Hair follicle dermal papilla cell (primary cell): ENCODE data around the gene VPS39. TPM values are rescaled to one million over a fixed set of nuclear protein-coding genes. Genes with fewer than 3 reads are reported as not detected.

Experiments used
- small RNA-seq: library from RNA; depleted of rRNA; stranded (forward); fragments of <200 nt; gene quantifications from one replicate; pipeline ENCODE3, GENCODE V24; 2012
- total RNA-seq: library from RNA; depleted of rRNA; stranded (reverse); fragments of >200 nt; gene quantifications from 2 replicates; pipeline ENCODE4 v1.2.3, GENCODE V29; 2012

The VPS39 gene, protein sequence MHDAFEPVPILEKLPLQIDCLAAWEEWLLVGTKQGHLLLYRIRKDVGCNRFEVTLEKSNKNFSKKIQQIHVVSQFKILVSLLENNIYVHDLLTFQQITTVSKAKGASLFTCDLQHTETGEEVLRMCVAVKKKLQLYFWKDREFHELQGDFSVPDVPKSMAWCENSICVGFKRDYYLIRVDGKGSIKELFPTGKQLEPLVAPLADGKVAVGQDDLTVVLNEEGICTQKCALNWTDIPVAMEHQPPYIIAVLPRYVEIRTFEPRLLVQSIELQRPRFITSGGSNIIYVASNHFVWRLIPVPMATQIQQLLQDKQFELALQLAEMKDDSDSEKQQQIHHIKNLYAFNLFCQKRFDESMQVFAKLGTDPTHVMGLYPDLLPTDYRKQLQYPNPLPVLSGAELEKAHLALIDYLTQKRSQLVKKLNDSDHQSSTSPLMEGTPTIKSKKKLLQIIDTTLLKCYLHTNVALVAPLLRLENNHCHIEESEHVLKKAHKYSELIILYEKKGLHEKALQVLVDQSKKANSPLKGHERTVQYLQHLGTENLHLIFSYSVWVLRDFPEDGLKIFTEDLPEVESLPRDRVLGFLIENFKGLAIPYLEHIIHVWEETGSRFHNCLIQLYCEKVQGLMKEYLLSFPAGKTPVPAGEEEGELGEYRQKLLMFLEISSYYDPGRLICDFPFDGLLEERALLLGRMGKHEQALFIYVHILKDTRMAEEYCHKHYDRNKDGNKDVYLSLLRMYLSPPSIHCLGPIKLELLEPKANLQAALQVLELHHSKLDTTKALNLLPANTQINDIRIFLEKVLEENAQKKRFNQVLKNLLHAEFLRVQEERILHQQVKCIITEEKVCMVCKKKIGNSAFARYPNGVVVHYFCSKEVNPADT
- 61.2 and 75.0 TPM in 2 replicates for total RNA-seq

DNA sequence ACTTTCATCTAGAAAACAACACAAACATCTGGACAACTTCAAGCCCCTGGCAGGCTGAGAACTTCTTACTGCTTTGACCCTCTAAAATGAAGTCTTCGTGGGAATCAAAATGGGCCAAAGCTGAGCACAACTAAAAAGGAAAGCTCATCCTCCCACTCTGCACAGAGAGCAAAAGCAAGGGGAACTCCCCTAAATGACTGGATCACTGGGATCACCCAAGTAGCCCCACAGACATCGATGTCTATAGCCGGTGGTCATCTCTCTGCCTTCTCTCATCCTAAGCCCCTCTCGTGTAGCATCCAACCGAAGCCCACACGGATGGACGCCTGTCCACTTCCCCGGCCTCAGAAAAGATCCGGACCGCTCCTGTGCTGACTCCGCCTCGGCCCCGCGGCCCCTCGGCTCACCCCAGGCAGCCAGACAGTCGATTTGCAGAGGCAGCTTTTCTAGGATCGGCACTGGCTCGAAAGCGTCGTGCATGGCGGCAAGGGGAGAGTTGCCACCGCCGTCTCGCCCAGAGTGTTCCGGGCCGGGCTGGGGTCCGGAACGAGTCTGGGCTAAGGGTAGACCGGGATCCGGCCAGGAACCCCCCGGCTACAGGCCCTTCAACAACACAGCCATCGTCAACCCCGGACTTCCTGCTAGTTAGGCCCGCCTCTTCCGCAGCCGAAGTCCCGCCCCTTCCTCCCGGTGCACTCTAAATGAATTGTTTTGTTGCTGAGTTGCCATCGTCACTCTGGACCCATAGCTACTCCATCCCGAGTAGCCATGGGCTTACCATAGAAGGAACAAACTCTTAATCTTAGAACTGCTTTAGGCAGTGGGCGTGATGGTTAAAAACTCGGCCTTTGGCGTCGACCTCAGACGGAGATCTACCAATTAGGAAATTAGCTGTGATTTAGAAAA lies at the start of gene VPS39:
Gene VPS39 (minus strand): TSS at position 631 of the 906 bp plus-strand sequence. CDS start 151 bp downstream, at position 480.

DNA sequence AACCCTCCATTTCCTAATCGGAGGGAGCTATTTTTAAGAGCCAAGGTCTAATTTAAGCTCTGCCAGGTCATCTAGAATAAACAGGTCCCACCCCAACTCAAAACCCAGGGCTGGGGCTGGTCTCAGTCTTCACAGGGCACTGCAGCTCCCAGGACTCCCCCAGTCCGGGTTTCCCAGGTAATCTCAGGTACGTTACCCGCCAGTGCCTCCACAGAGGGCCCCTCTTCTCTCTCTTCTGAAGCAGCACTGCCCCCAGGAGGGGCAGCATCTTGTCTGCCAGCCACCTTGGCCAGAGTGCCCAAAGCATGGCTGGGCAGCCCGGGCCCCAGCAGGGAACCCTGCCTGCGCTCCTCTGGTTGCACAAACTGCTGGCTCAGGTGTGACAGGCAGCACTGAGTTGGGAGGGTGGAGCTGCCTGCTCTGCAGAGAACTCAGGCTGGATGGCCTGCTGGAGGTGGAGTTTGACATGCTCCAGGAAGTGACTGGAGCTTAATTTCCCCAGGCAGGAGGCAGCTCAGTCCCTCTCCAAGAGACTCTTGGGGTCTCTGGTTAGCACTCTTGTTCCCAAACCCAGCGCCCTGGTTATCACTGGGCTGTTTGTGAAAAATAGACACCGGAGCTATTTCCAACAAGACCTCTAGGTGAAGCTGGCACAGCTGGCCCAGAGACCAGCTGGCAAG lies 51.7 kb downstream of the VPS39 start, which contains the start of gene PLA2G4F:
Gene PLA2G4F (minus strand): TSS at position 394 of the 680 bp plus-strand sequence. CDS start 87 bp downstream, at position 307.

Small RNA genes within 50 kb of the gene (small RNA-seq; reads per million reads assigned to genes)
- gene MIR627, result 5.2 reads per million, percentile 79 among the genes with 10 or more reads in this experiment

Other genes with a start within 250 kb of the VPS39 start
- gene EHD4, start 235.7 kb downstream of the VPS39 start, total RNA-seq, result 37.8 and 38.0 TPM in 2 replicates
- gene PLA2G4E, start 187.3 kb downstream of the VPS39 start, total RNA-seq, result not detected in 2 replicates
- gene PLA2G4D, start 113.7 kb downstream of the VPS39 start, total RNA-seq, result not detected in 2 replicates
- not detected in 2 replicates for gene PLA2G4F, start 51.7 kb downstream of the VPS39 start, total RNA-seq
- 33.4 and 38.7 TPM in 2 replicates for gene GANC, start 64.9 kb upstream of the VPS39 start, total RNA-seq
- 59.5 and 70.4 TPM in 2 replicates for gene TMEM87A, start 65.1 kb upstream of the VPS39 start, total RNA-seq
- 1.2 and 1.9 TPM in 2 replicates for gene CAPN3, start 151.2 kb upstream of the VPS39 start, total RNA-seq